Right lobe of liver (tissue), 6 donors: Measurements from ENCODE around the gene SCUBE3. TPM values are rescaled to one million over a fixed set of nuclear protein-coding genes. Genes with fewer than 3 reads are reported as not detected.

Experiments
- ATAC-seq, 4 donors: fragments of 200-7000 bp; cut with Tn5 transposase; one replicate each; pipeline ENCODE4 v1.9.1; 2020; ENCODE audit warnings: mild to moderate bottlenecking in 4 of 4, moderate library complexity in 4 of 4
- DNase-seq, 3 donors: peaks; one replicate each; pipeline ENCODE4 v3.0.0-alpha.2; 2020
- H3K27ac ChIP-seq, 3 donors: fragments of 200-600 bp; one replicate each; pipeline ENCODE4 v1.8.0; 2022
- H3K27me3 ChIP-seq, 2 donors: fragments of 200-600 bp; one replicate each; pipeline ENCODE4 v1.8.0; 2022
- H3K36me3 ChIP-seq, 4 donors: fragments of 200-600 bp; sonication (generic) in 1 of 4; one replicate each; pipeline versions ENCODE4 v1.5.1 to v1.8.0; 2017 to 2022; ENCODE audit warnings: control low read depth in 1 of 4
- H3K4me1 ChIP-seq, 4 donors: fragments of 200-600 bp; sonication (generic) in 1 of 4; one replicate each; pipeline versions ENCODE4 v1.5.1 to v1.8.0; 2017 to 2022; ENCODE audit warnings: control low read depth in 1 of 4
- H3K4me3 ChIP-seq, 3 donors: fragments of 200-600 bp; one replicate each; pipeline ENCODE4 v1.8.0; 2022
- H3K9me3 ChIP-seq, 4 donors: fragments of 200-600 bp; sonication (generic) in 1 of 4; one replicate each; pipeline versions ENCODE4 v1.5.1 to v1.8.0; 2017 to 2022; ENCODE audit warnings: control low read depth in 1 of 4
- POLR2A ChIP-seq: fragments of 450-650 bp; IDR thresholded peaks from one replicate; pipeline ENCODE4 v1.6.1; 2017; ENCODE audit warnings: antibody characterized with exemption, mild to moderate bottlenecking
- WGBS: methylation state at CpG from one replicate; pipeline ENCODE4 v1.1.6; 2018; ENCODE audit warnings: low coverage, low lambda C conversion rate; ENCODE audit not compliant: insufficient coverage; ENCODE audit errors: missing lambda C conversion rate; 5-methylcytosine and 5-hydroxymethylcytosine counted together
- intact Hi-C, 2 donors: fragments of 100-400 bp; cut with DNase I; formaldehyde crosslinking; loops; one replicate each; pipeline versions ENCODE4 v1.11.2 to v1.14.1; 2022
- total RNA-seq, 6 experiments: library from RNA; depleted of rRNA in 2 of 6; stranded (reverse); fragments of >200 nt in 2 of 6; fragmentation: NEBNext Ultra II Directional in 3 of 6; extraction: Animal tissue kit (Norgen Biotek cat#: 25700) in 3 of 6; gene quantifications; one replicate each; pipeline versions ENCODE4 v1.1.0 to v1.2.4, GENCODE V29; 2016 to 2023
- TF ChIP-seq, protein P1 (sequence below), 4 donors: fragments of 200-600 bp in 3 of 4; fragments of 450-650 bp in 1 of 4; IDR thresholded peaks; one replicate each; pipeline versions ENCODE4 v1.5.1 to v1.8.0; 2016 to 2022; ENCODE audit warnings: antibody characterized with exemption in 4 of 4, mild to moderate bottlenecking in 2 of 4
- donor health status: DM: no; HTN: yes; CAD: no.
- donor health status: DM: no; HTN: no; CAD: no.
- donor health status: DM: no; HTN: no; CAD: no.
- donor health status: DM: no; HTN: yes; CAD: no.
- donor health status: DM: no; HTN: yes; CAD: no.

SCUBE3 gene
- total RNA-seq, 6 experiments from 2014 or later = 0.05 to 0.11 (median 0.07) TPM; not detected in 2

- 100% methylated on average over 1 of the region's 2 CpGs for WGBS
- Histone ChIP-seq H3K27ac (no peak overlapping the region), H3K9me3 (no peaks in the 10 kb centered on the region), H3K36me3 (no peaks in the 10 kb centered on the region), H3K27me3 (no peaks in the 10 kb centered on the region), H3K4me3 (no peak overlapping the region), H3K4me1 (no peaks in the 10 kb centered on the region)
- intact Hi-C loops = no loop called here
- TF ChIP-seq POLR2A = no peak
- TF ChIP-seq, protein P1, sequence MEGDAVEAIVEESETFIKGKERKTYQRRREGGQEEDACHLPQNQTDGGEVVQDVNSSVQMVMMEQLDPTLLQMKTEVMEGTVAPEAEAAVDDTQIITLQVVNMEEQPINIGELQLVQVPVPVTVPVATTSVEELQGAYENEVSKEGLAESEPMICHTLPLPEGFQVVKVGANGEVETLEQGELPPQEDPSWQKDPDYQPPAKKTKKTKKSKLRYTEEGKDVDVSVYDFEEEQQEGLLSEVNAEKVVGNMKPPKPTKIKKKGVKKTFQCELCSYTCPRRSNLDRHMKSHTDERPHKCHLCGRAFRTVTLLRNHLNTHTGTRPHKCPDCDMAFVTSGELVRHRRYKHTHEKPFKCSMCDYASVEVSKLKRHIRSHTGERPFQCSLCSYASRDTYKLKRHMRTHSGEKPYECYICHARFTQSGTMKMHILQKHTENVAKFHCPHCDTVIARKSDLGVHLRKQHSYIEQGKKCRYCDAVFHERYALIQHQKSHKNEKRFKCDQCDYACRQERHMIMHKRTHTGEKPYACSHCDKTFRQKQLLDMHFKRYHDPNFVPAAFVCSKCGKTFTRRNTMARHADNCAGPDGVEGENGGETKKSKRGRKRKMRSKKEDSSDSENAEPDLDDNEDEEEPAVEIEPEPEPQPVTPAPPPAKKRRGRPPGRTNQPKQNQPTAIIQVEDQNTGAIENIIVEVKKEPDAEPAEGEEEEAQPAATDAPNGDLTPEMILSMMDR (IDR thresholded peaks at IDR 0.05) = no peak
- ATAC-seq = no peak
- no peak for DNase-seq
Observed at GRCh38 chr6:35272005-35272404, 58.2 kb downstream of the SCUBE3 start.

DNA sequence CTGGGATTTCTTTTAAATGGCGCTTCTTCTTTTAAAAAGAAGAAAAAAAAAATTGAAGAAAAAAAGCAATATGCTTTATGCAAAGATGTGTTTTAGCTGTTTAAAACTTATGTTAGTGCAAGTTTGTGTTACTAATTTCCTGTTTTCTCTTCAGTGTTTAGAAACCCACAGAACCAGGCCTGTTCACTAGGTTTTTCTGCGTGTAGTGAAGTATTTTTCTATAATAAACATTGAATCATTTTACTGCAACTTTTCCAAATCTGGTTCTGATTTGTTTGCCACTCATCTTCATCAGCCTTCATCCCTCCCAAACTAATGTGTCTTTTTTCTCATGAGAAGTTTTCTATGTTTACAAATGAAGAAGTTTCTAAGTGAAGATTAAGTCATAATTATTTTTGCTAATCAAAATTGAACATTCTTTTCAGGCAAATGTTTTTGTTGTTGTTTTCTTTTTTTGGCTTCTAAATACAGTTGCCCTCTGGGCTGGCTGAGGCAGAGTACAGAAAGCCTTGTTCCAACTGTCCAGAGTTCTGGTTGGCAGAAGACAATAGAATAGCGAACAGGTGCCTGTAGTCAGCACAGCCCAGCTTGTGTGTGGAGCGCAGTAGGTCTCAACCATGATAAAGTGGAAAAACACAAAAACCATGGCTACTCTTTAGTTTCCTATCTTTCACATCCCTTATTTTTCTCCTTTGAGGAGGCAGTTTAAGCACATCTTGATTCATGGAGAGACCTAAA lies 60.2 kb downstream of the SCUBE3 start:
- H3K36me3 ChIP-seq = no peaks in the 10 kb centered on the region
- H3K27ac ChIP-seq = no peak overlapping the region
- ATAC-seq (no peak), DNase-seq (no peak)
- intact Hi-C loops = no loop called here
- H3K27me3 ChIP-seq = no peaks in the 10 kb centered on the region
- no peaks in the 10 kb centered on the region for H3K9me3 ChIP-seq
- no peak for TF ChIP-seq POLR2A
- TF ChIP-seq, protein P1 (IDR thresholded peaks at IDR 0.05) = no peak
- 84% methylated on average over 4 of the region's 4 CpGs for WGBS
- no peaks in the 10 kb centered on the region for H3K4me1 ChIP-seq
- H3K4me3 ChIP-seq = no peak overlapping the region

- H3K27ac ChIP-seq = no peak overlapping the region
- H3K9me3 ChIP-seq = no peaks in the 10 kb centered on the region
- no peaks in the 10 kb centered on the region for H3K27me3 ChIP-seq
- H3K4me1 ChIP-seq = no peaks in the 10 kb centered on the region
- intact Hi-C loops = no loop called here
- ATAC-seq = no peak
- TF ChIP-seq POLR2A = no peak
- TF ChIP-seq, protein P1 (IDR thresholded peaks at IDR 0.05) = no peak
- no peaks in the 10 kb centered on the region for H3K36me3 ChIP-seq
- WGBS = 80% methylated on average over 2 of the region's 4 CpGs
- H3K4me3 ChIP-seq = no peak overlapping the region
- DNase-seq = no peak
Observed at GRCh38 chr6:35275744-35276260, 62.0 kb downstream of the SCUBE3 start.

DNA sequence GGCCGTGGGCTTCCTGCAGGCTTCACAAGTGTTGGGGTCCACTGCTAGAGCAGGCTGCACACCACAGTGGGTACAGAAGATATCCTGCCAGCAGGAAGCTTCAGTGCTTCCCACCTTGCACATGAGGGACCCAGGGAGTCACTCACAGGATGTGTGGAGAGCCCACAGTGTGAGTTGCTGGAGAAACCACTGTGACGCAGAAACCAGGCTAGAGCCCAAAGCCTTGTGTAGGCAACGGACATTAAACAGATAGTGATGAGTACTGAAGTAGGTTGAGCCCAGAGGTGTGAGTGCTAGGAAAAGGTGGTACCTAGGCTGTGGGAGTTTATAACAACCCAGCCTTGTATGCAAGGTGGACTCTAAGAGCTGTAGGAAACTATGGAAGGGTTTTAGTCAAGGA lies 65.0 kb downstream of the SCUBE3 start:
- WGBS = 100% methylated on average over 2 of the region's 3 CpGs
- peaks cover 0 to 22% (median 0%) of the 10 kb centered on the region in 4 donors for H3K36me3 ChIP-seq
- H3K27ac ChIP-seq = no peak overlapping the region
- H3K9me3 ChIP-seq = no peaks in the 10 kb centered on the region
- intact Hi-C loops = no loop called here
- DNase-seq = no peak
- H3K4me3 ChIP-seq = no peak overlapping the region
- H3K4me1 ChIP-seq = no peaks in the 10 kb centered on the region
- no peak for TF ChIP-seq POLR2A
- TF ChIP-seq, protein P1 (IDR thresholded peaks at IDR 0.05) = no peak
- ATAC-seq = no peak
- no peaks in the 10 kb centered on the region for H3K27me3 ChIP-seq
